Coronary artery (tissue), 2 donors: ENCODE measurements around the gene IKZF3.
"Not testable (repeated sequence)": the region's sequence is repeated elsewhere in the genome, so short reads cannot be mapped to it uniquely, and the experiment has no call there.

ENCODE experiments used
- DNase-seq: peaks from one replicate; pipeline ENCODE4 v3.0.0-alpha.2; 2017; ENCODE audit warnings: low spot score
- H3K27ac ChIP-seq, 2 donors: fragments of 200-600 bp; sonication (generic); one replicate each; pipeline ENCODE4 v1.5.1; 2016 to 2019
- H3K4me3 ChIP-seq: fragments of 200-600 bp; sonication (generic); 2 replicates; pipeline ENCODE4 v1.5.1; 2016; ENCODE audit warnings: mild to moderate bottlenecking, moderate library complexity
- CTCF ChIP-seq: fragments of 200-600 bp; sonication (generic); IDR thresholded peaks from one replicate; pipeline ENCODE4 v1.5.1; 2019; ENCODE audit warnings: antibody characterized with exemption

IKZF3 gene

GRCh38 chr17:39894681-39895376, 30.7 kb upstream of the IKZF3 start:
- Histone ChIP-seq H3K27ac (no peak overlapping the region), H3K4me3 (no peak overlapping the region)
- no peak for TF ChIP-seq CTCF
- DNase-seq: no peak

GRCh38 chr17:39889200-39889599, 25.1 kb upstream of the IKZF3 start:
- no peak for TF ChIP-seq CTCF
- no peak overlapping the region for H3K27ac ChIP-seq
- no peak overlapping the region for H3K4me3 ChIP-seq
- DNase-seq: no peak

- Histone ChIP-seq H3K27ac (no peak overlapping the region), H3K4me3 (no peak overlapping the region)
- DNase-seq: no peak
- no peak for TF ChIP-seq CTCF
These were observed 23.0 kb upstream of the IKZF3 start for GRCh38 chr17:39887078-39887477.

- DNase-seq, H3K4me3 ChIP-seq: not testable (repeated sequence)
These were observed 22.0 kb upstream of the IKZF3 start for GRCh38 chr17:39886102-39886501.

GRCh38 chr17:39872751-39873150, 8.6 kb upstream of the IKZF3 start:
- H3K4me3 ChIP-seq: no peak overlapping the region
- TF ChIP-seq CTCF: no peak
- DNase-seq: no peak
- H3K27ac ChIP-seq: no peak overlapping the region

More at GRCh38 chr17:39886102-39886501, 22.0 kb upstream of the IKZF3 start:
- not testable (repeated sequence) for H3K27ac ChIP-seq

GRCh38 chr17:39871801-39872200, 7.7 kb upstream of the IKZF3 start:
- no peak overlapping the region for H3K27ac ChIP-seq
- TF ChIP-seq CTCF: no peak
- no peak for DNase-seq
- no peak overlapping the region for H3K4me3 ChIP-seq

GRCh38 chr17:39870776-39871175, 6.7 kb upstream of the IKZF3 start:
- DNase-seq: no peak
- Histone ChIP-seq H3K4me3 (no peak overlapping the region), H3K27ac (no peak overlapping the region)
- TF ChIP-seq CTCF: no peak
